Caco-2 (cell line): ENCODE results near the gene DCUN1D1. TPM values are rescaled to one million over a fixed set of nuclear protein-coding genes. Genes with fewer than 3 reads are reported as not detected.

Experiments
- BruUV-seq: library from RNA; stranded (reverse); fragments of 400-500 nt; replicated peaks from 2 replicates; lab custom pipeline; 2021; lab: Mats Ljungman, UMichigan
- CTCF ChIA-PET: fragments of 300-600 bp; sonication (Branson Sonifier 250); formaldehyde crosslinking; loops from one replicate; lab custom pipeline; 2022; ENCODE audit warnings: antibody characterized with exemption; lab: Charles Lee
- POLR2A ChIA-PET: fragments of 300-600 bp; sonication (Branson Sonifier 250); formaldehyde crosslinking; loops from one replicate; lab custom pipeline; 2022; ENCODE audit warnings: antibody characterized with exemption; lab: Charles Lee
- DNase-seq, 2 experiments: peaks; one replicate each; pipeline versions ENCODE4 v3.0.0 to v3.0.0-alpha.2; 2020 to 2022
- H3K27me3 ChIP-seq: replicated peaks from 2 replicates; pipeline ENCODE4 v1.6.0; 2011; ENCODE audit warnings: low read length; ENCODE audit not compliant: control insufficient read depth, insufficient read depth
- H3K36me3 ChIP-seq: 2 replicates; pipeline ENCODE4 v1.5.1; 2011; ENCODE audit warnings: low read length; ENCODE audit not compliant: control insufficient read depth, insufficient read depth
- H3K4me1 ChIP-seq: fragments of 250-450 bp; sonication (Bioruptor Pico); 2 replicates; pipeline ENCODE4 v1.5.1; 2020; ENCODE audit warnings: mild to moderate bottlenecking
- H3K4me3 ChIP-seq: 2 replicates; pipeline ENCODE4 v1.5.1; 2011; ENCODE audit warnings: low read depth, mild to moderate bottlenecking, control low read depth, low read length
- H3K9me3 ChIP-seq: fragments of 250-450 bp; sonication (Bioruptor Pico); 2 replicates; pipeline ENCODE4 v1.5.1; 2020; ENCODE audit warnings: mild to moderate bottlenecking, moderate library complexity
- H3K27ac Mint-ChIP-seq: one replicate; pipeline ENCODE4 v1.8.0; 2022; ENCODE audit warnings: mixed read lengths; ENCODE audit not compliant: unreplicated experiment
- H3K27me3 Mint-ChIP-seq: one replicate; pipeline ENCODE4 v1.8.0; 2022; ENCODE audit warnings: mixed read lengths; ENCODE audit not compliant: insufficient read depth, unreplicated experiment
- H3K36me3 Mint-ChIP-seq: one replicate; pipeline ENCODE4 v1.8.0; 2022; ENCODE audit warnings: mild to moderate bottlenecking, mixed read lengths; ENCODE audit not compliant: insufficient read depth, unreplicated experiment
- H3K4me1 Mint-ChIP-seq: one replicate; pipeline ENCODE4 v1.8.0; 2022; ENCODE audit warnings: low read depth, mixed read lengths; ENCODE audit not compliant: unreplicated experiment
- H3K4me3 Mint-ChIP-seq: one replicate; pipeline ENCODE4 v1.8.0; 2022; ENCODE audit warnings: mild to moderate bottlenecking, moderate library complexity, mixed read lengths; ENCODE audit not compliant: unreplicated experiment
- H3K9me3 Mint-ChIP-seq: one replicate; pipeline ENCODE4 v1.8.0; 2022; ENCODE audit warnings: mixed read lengths; ENCODE audit not compliant: unreplicated experiment
- intact Hi-C: fragments of 100-400 bp; cut with micrococcal nuclease; formaldehyde crosslinking; loops from one replicate; pipeline ENCODE4 v1.10.0; 2022; ENCODE audit not compliant: unreplicated experiment
- total RNA-seq: library from RNA; stranded (reverse); gene quantifications from 2 replicates; pipeline ENCODE4 v1.2.3, GENCODE V29; 2022
- TF ChIP-seq, protein P1 (sequence below), 2 experiments: fragments of 200-600 bp in 1 of 2; IDR thresholded peaks; 1 replicate in 1 of 2; 2 replicates in 1 of 2; pipeline versions ENCODE4 v1.5.1 to v1.8.0; 2011 to 2022; ENCODE audit warnings: antibody characterized with exemption in 1 of 2, control low read depth in 1 of 2, inconsistent platforms in 1 of 2, low read depth in 1 of 2, low read length in 1 of 2, mild to moderate bottlenecking in 1 of 2, moderate library complexity in 1 of 2; ENCODE audit not compliant: insufficient read depth in 1 of 2, severe bottlenecking in 1 of 2, unreplicated experiment in 1 of 2

The DCUN1D1 gene
- total RNA-seq, 1 experiment from 2014 or later = 51.2 TPM

DNA sequence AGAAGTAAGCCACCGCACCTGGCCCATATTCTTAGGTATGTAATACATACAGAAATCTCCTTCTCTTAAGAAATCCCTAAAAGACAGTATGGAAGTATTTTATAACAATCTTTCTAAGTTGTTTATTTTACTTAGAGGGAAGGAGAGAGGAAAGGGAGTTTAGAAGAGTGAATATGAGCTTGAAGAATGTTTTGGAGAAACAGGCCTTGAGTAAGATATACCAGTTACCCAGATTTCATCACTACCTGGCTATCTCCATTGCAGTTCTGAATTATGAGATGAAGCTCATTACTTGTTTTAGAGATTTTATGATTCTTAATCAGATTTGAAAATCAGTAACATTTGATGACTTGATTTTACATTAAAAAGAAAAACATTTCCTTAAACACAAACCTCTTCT lies 71.9 kb downstream of the DCUN1D1 start:
- TF ChIP-seq, protein P1, sequence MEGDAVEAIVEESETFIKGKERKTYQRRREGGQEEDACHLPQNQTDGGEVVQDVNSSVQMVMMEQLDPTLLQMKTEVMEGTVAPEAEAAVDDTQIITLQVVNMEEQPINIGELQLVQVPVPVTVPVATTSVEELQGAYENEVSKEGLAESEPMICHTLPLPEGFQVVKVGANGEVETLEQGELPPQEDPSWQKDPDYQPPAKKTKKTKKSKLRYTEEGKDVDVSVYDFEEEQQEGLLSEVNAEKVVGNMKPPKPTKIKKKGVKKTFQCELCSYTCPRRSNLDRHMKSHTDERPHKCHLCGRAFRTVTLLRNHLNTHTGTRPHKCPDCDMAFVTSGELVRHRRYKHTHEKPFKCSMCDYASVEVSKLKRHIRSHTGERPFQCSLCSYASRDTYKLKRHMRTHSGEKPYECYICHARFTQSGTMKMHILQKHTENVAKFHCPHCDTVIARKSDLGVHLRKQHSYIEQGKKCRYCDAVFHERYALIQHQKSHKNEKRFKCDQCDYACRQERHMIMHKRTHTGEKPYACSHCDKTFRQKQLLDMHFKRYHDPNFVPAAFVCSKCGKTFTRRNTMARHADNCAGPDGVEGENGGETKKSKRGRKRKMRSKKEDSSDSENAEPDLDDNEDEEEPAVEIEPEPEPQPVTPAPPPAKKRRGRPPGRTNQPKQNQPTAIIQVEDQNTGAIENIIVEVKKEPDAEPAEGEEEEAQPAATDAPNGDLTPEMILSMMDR (IDR thresholded peaks at IDR 0.05; ENCODE audit: insufficient read depth in 1 of 2, low read depth in 1 of 2, low read length in 1 of 2, severe bottlenecking in 1 of 2, unreplicated experiment in 1 of 2) = no peak
- no peaks in the 10 kb centered on the region for H3K4me1 ChIP-seq
- Mint-ChIP-seq H3K36me3 (peaks cover 8% of the 10 kb centered on the region), H3K9me3 (no peaks in the 10 kb centered on the region), H3K27me3 (no peaks in the 10 kb centered on the region), H3K4me1 (no peaks in the 10 kb centered on the region), H3K4me3 (no peak overlapping the region), H3K27ac (no peak overlapping the region)
- ChIA-PET CTCF (no interaction called here), POLR2A (no interaction called here)
- no peaks in the 10 kb centered on the region for H3K27me3 ChIP-seq
- no peaks in the 10 kb centered on the region; the same call in 1 of the 2 replicates for H3K36me3 ChIP-seq
- no peaks in the 10 kb centered on the region for H3K9me3 ChIP-seq
- intact Hi-C loops = loop anchor here (5.0 kb wide), 1 partner anchor 479 kb away; no protein-coding TSS in a partner anchor
- no peak for DNase-seq
- no TSS peak for BruUV-seq
- no peak overlapping the region for H3K4me3 ChIP-seq

DNA sequence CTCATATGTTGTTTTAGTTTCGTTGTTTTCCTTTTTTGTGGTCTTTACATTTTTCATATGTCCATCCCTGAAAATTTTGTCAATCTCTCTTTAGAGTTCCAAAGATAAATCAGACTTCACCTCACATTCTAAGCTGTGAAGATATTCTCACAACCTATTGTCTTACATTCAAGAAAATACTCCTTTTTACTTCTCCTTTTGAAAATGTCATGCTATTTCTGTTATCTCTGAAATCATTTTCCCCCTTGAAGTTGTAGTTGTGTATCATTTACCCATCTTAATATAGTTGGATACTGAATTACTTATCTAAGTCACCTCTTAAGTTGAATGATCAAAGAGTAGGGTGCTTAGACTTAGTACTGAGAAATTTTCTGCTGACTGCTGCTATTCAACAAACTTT lies 74.3 kb downstream of the DCUN1D1 start:
- ChIA-PET POLR2A (no interaction called here), CTCF (no interaction called here)
- TF ChIP-seq, protein P1 (IDR thresholded peaks at IDR 0.05; ENCODE audit: insufficient read depth in 1 of 2, low read depth in 1 of 2, low read length in 1 of 2, severe bottlenecking in 1 of 2, unreplicated experiment in 1 of 2) = no peak
- no peaks in the 10 kb centered on the region for H3K9me3 Mint-ChIP-seq
- H3K36me3 ChIP-seq = no peaks in the 10 kb centered on the region; the same call in 1 of the 2 replicates
- H3K27me3 ChIP-seq = no peaks in the 10 kb centered on the region
- no peaks in the 10 kb centered on the region for H3K4me1 Mint-ChIP-seq
- no peak overlapping the region for H3K4me3 Mint-ChIP-seq
- no peak overlapping the region for H3K27ac Mint-ChIP-seq
- intact Hi-C loops = loop anchor here (5.0 kb wide), 1 partner anchor 481 kb away; no protein-coding TSS in a partner anchor
- BruUV-seq = no TSS peak
- H3K27me3 Mint-ChIP-seq = no peaks in the 10 kb centered on the region
- no peak overlapping the region for H3K4me3 ChIP-seq
- DNase-seq = no peak
- no peaks in the 10 kb centered on the region for H3K9me3 ChIP-seq
- no peaks in the 10 kb centered on the region for H3K4me1 ChIP-seq
- peaks cover 8% of the 10 kb centered on the region for H3K36me3 Mint-ChIP-seq

DNA sequence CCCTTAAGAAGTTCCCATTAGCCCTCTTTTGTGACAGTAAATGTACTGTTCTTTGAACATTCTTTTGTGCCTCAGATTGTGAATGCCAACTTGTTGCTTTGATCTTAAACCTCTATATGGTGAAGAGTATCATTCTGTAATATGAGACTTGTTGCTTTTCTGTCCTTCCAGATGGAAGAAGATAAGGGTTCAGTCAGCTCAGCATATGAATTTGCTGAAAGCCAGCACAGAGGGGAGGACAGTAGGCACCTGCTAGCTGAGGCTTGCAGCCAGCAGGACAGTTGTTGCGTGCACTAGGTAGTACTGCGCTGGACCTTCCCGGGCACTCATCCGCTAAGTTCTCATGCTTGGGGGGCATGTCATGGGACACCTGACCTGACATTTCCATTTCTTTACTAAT lies 74.7 kb downstream of the DCUN1D1 start:
- Mint-ChIP-seq H3K27me3 (no peaks in the 10 kb centered on the region), H3K36me3 (peaks cover 8% of the 10 kb centered on the region), H3K4me3 (no peak overlapping the region), H3K9me3 (no peaks in the 10 kb centered on the region), H3K27ac (no peak overlapping the region), H3K4me1 (no peaks in the 10 kb centered on the region)
- intact Hi-C loops = loop anchor here (5.0 kb wide), 1 partner anchor 482 kb away; no protein-coding TSS in a partner anchor
- H3K4me1 ChIP-seq = no peaks in the 10 kb centered on the region
- no peaks in the 10 kb centered on the region for H3K27me3 ChIP-seq
- POLR2A ChIA-PET = no interaction called here
- H3K4me3 ChIP-seq = no peak overlapping the region
- TF ChIP-seq, protein P1 (IDR thresholded peaks at IDR 0.05; ENCODE audit: insufficient read depth in 1 of 2, low read depth in 1 of 2, low read length in 1 of 2, severe bottlenecking in 1 of 2, unreplicated experiment in 1 of 2) = no peak
- H3K36me3 ChIP-seq = no peaks in the 10 kb centered on the region; the same call in 1 of the 2 replicates
- no peaks in the 10 kb centered on the region for H3K9me3 ChIP-seq
- BruUV-seq = no TSS peak
- no peak for DNase-seq
- CTCF ChIA-PET = no interaction called here
